Measurements from ENCODE around the gene NEU3. TPM values are rescaled to one million over a fixed set of nuclear protein-coding genes. Genes with fewer than 3 reads are reported as not detected.

Gene NEU3
- total and polyA plus RNA-seq, 7 experiments from 2014 or later: 2.6 to 18.9 (median 15.1) TPM

GRCh38 chr11:75056814-75057213 is 68.1 kb downstream of the NEU3 start:
- Mint-ChIP-seq H3K9me3 (peaks cover 0 to 26% (median 13%) of the 10 kb centered on the region in 11 donors), H3K4me3 (no peak overlapping the region), H3K4me1 (no peaks in the 10 kb centered on the region), H3K36me3 (peaks cover 2 to 12% (median 5%) of the 10 kb centered on the region in 5 donors), H3K27me3 (peaks cover 12 to 27% (median 21%) of the 10 kb centered on the region in 5 donors), H3K27ac (no peak overlapping the region)
- H3K4me1 ChIP-seq (ENCODE audit: control insufficient read depth in 2 of 2, insufficient read depth in 2 of 2, low read length in 2 of 2): no peaks in the 10 kb centered on the region
- H3K27ac ChIP-seq (ENCODE audit: low read depth, low read length): no peak overlapping the region
- H3K36me3 ChIP-seq (ENCODE audit: control insufficient read depth in 2 of 3, insufficient read depth in 3 of 3, low read length in 3 of 3): no peaks in the 10 kb centered on the region
- CTCF ChIA-PET: interaction anchor here (0.6 kb wide), 1 partner anchor 621 kb away, joined by 3 read pairs; no protein-coding TSS in a partner anchor
- H3K4me3 ChIP-seq (ENCODE audit: low read length): no peak overlapping the region
- POLR2A ChIA-PET: no interaction called here
- DNase-seq: no peak
- peaks cover 0 to 4% (median 0%) of the 10 kb centered on the region in 3 experiments for H3K9me3 ChIP-seq (ENCODE audit: control insufficient read depth in 2 of 3, low read length in 3 of 3)
- no peak for ATAC-seq
- intact Hi-C loops (cut with micrococcal nuclease): no loop called here
- H3K27me3 ChIP-seq (ENCODE audit: control insufficient read depth in 2 of 2, insufficient read depth in 2 of 2, low read length in 2 of 2): no peaks in the 10 kb centered on the region

GRCh38 chr11:75059299-75059698 is 70.6 kb downstream of the NEU3 start:
- Histone ChIP-seq H3K9me3 (ENCODE audit: control insufficient read depth in 2 of 3, low read length in 3 of 3) (no peaks in the 10 kb centered on the region), H3K27me3 (ENCODE audit: control insufficient read depth in 2 of 2, insufficient read depth in 2 of 2, low read length in 2 of 2) (no peaks in the 10 kb centered on the region), H3K36me3 (ENCODE audit: control insufficient read depth in 2 of 3, insufficient read depth in 3 of 3, low read length in 3 of 3) (no peaks in the 10 kb centered on the region), H3K27ac (ENCODE audit: low read depth, low read length) (no peak overlapping the region), H3K4me1 (ENCODE audit: control insufficient read depth in 2 of 2, insufficient read depth in 2 of 2, low read length in 2 of 2) (no peaks in the 10 kb centered on the region), H3K4me3 (ENCODE audit: low read length) (no peak overlapping the region)
- ATAC-seq (no peak), DNase-seq (no peak)
- intact Hi-C loops (cut with micrococcal nuclease): no loop called here
- ChIA-PET CTCF (no interaction called here), POLR2A (interaction anchor here (0.8 kb wide), 1 partner anchor 49 kb away, joined by 3 read pairs; no protein-coding TSS in a partner anchor)
- Mint-ChIP-seq H3K4me1 (no peaks in the 10 kb centered on the region), H3K4me3 (no peak overlapping the region), H3K27me3 (peaks cover 8 to 26% (median 20%) of the 10 kb centered on the region in 5 donors), H3K36me3 (peaks cover 0 to 2% (median 0%) of the 10 kb centered on the region in 5 donors), H3K9me3 (peaks cover 0 to 4% (median 1%) of the 10 kb centered on the region in 11 donors), H3K27ac (no peak overlapping the region)

GRCh38 chr11:75063741-75064314 is 75.1 kb downstream of the NEU3 start:
- H3K4me3 Mint-ChIP-seq: no peak overlapping the region
- H3K4me1 Mint-ChIP-seq: no peaks in the 10 kb centered on the region
- intact Hi-C loops (cut with micrococcal nuclease): no loop called here
- no peak overlapping the region for H3K4me3 ChIP-seq (ENCODE audit: low read length)
- DNase-seq (no peak), ATAC-seq (no peak)
- POLR2A ChIA-PET: no interaction called here
- CTCF ChIA-PET: no interaction called here
- H3K4me1 ChIP-seq (ENCODE audit: control insufficient read depth in 2 of 2, insufficient read depth in 2 of 2, low read length in 2 of 2): no peaks in the 10 kb centered on the region
- no peak overlapping the region for H3K27ac Mint-ChIP-seq
- peaks cover 0 to 3% of the 10 kb centered on the region in 2 donors for H3K27me3 ChIP-seq (ENCODE audit: control insufficient read depth in 2 of 2, insufficient read depth in 2 of 2, low read length in 2 of 2)
- H3K27me3 Mint-ChIP-seq: peaks cover 19 to 54% (median 38%) of the 10 kb centered on the region in 5 donors
- peaks cover 0 to 12% (median 3%) of the 10 kb centered on the region in 11 donors for H3K9me3 Mint-ChIP-seq
- peaks cover 0 to 4% (median 0%) of the 10 kb centered on the region in 3 experiments for H3K9me3 ChIP-seq (ENCODE audit: control insufficient read depth in 2 of 3, low read length in 3 of 3)
- no peaks in the 10 kb centered on the region for H3K36me3 ChIP-seq (ENCODE audit: control insufficient read depth in 2 of 3, insufficient read depth in 3 of 3, low read length in 3 of 3)
- H3K27ac ChIP-seq (ENCODE audit: low read depth, low read length): no peak overlapping the region
- H3K36me3 Mint-ChIP-seq: peaks cover 0 to 2% (median 0%) of the 10 kb centered on the region in 5 donors

GRCh38 chr11:75066061-75066460 is 77.3 kb downstream of the NEU3 start:
- intact Hi-C loops (cut with micrococcal nuclease): no loop called here
- Histone ChIP-seq H3K4me1 (ENCODE audit: control insufficient read depth in 2 of 2, insufficient read depth in 2 of 2, low read length in 2 of 2) (no peaks in the 10 kb centered on the region), H3K27ac (ENCODE audit: low read depth, low read length) (no peak overlapping the region), H3K9me3 (ENCODE audit: control insufficient read depth in 2 of 3, low read length in 3 of 3) (peaks cover 0 to 4% (median 0%) of the 10 kb centered on the region in 3 experiments), H3K36me3 (ENCODE audit: control insufficient read depth in 2 of 3, insufficient read depth in 3 of 3, low read length in 3 of 3) (no peaks in the 10 kb centered on the region), H3K27me3 (ENCODE audit: control insufficient read depth in 2 of 2, insufficient read depth in 2 of 2, low read length in 2 of 2) (peaks cover 0 to 3% of the 10 kb centered on the region in 2 donors), H3K4me3 (ENCODE audit: low read length) (no peak overlapping the region)
- ATAC-seq (no peak), DNase-seq (no peak)
- peaks cover 29 to 55% (median 42%) of the 10 kb centered on the region in 5 donors for H3K27me3 Mint-ChIP-seq
- no peaks in the 10 kb centered on the region for H3K36me3 Mint-ChIP-seq
- no peak overlapping the region for H3K27ac Mint-ChIP-seq
- ChIA-PET POLR2A (no interaction called here), CTCF (no interaction called here)
- H3K4me3 Mint-ChIP-seq: no peak overlapping the region
- H3K4me1 Mint-ChIP-seq: no peaks in the 10 kb centered on the region
- H3K9me3 Mint-ChIP-seq: peaks cover 0 to 12% (median 2%) of the 10 kb centered on the region in 11 donors

Other genes with a start within 250 kb of the NEU3 start
- gene RNF169, start 240.1 kb upstream of the NEU3 start, total RNA-seq: 10 to 100 TPM; 17.9 to 25.5 (median 22.2) TPM
- gene RNF169, start 240.1 kb upstream of the NEU3 start, polyA plus RNA-seq: 1 to 10 TPM; 1.1 to 1.6 TPM
- gene XRRA1, start 39.8 kb upstream of the NEU3 start, total RNA-seq: 10 to 100 TPM; 11.3 to 20.8 (median 20.3) TPM
- gene XRRA1, start 39.8 kb upstream of the NEU3 start, polyA plus RNA-seq: 10 to 100 TPM; 11.7 to 17.8 TPM
- gene SPCS2, start 39.7 kb upstream of the NEU3 start, total RNA-seq: 100 to 1,000 TPM in 2 of 5 experiments, 10 to 100 TPM in 3; 53.9 to 211 (median 87.5) TPM
- 100 to 1,000 TPM; 119 to 180 TPM for gene SPCS2, start 39.7 kb upstream of the NEU3 start, polyA plus RNA-seq
- gene OR2AT4, start 107.9 kb downstream of the NEU3 start, total RNA-seq: not detected
- gene OR2AT4, start 107.9 kb downstream of the NEU3 start, polyA plus RNA-seq: not detected
- 1 to 10 TPM in 2 of 5 experiments, under 1 TPM in 2, not detected in 1; 0.19 to 4.3 (median 1.9) TPM for gene SLCO2B1, start 162.2 kb downstream of the NEU3 start, total RNA-seq
- not detected for gene SLCO2B1, start 162.2 kb downstream of the NEU3 start, polyA plus RNA-seq

All from naive thymus-derived CD4-positive, alpha-beta T cell (primary cell).